HL-60 (cell line): ENCODE measurements around the gene TMEM235.

Source experiments
- CTCF ChIP-seq: IDR thresholded peaks from one replicate; pipeline ENCODE4 v1.5.1; 2011; ENCODE audit warnings: low read length, control low read depth, inconsistent platforms; ENCODE audit not compliant: insufficient read depth
- GABPA ChIP-seq: IDR thresholded peaks from 2 replicates; pipeline ENCODE4 v1.6.1; 2012; ENCODE audit warnings: low read depth
- POLR2AphosphoS5 ChIP-seq: IDR thresholded peaks from 2 replicates; pipeline ENCODE4 v1.6.1; 2012; ENCODE audit warnings: low read depth
- REST ChIP-seq: IDR thresholded peaks from 2 replicates; pipeline ENCODE4 v1.6.1; 2012; ENCODE audit warnings: low read depth; ENCODE audit not compliant: insufficient replicate concordance

GRCh38 chr17:78281249-78281845 lies 49.9 kb downstream of the TMEM235 start:
- no peak for TF ChIP-seq CTCF
- TF ChIP-seq GABPA = no peak
- TF ChIP-seq POLR2AphosphoS5 = no peak
- TF ChIP-seq REST = no peak
